K562 (cell line): ENCODE data around the gene SUFU. TPM values are rescaled to one million over a fixed set of nuclear protein-coding genes. Genes with fewer than 3 reads are reported as not detected.

Experiments
- ATAC-seq: fragments of 200-7000 bp; cut with Tn5 transposase; 3 replicates; pipeline ENCODE4 v1.9.1; 2020; ENCODE audit warnings: moderate library complexity
- BruUV-seq: library from RNA; stranded (reverse); fragments of 400-500 nt; replicated peaks from 2 replicates; lab custom pipeline; 2021; lab: Mats Ljungman, UMichigan
- CTCF ChIA-PET: fragments of 300-600 bp; formaldehyde crosslinking; extraction: SDS; loops from one replicate; lab custom pipeline; 2021; ENCODE audit warnings: low intra/inter-chr PET ratio; lab: Yijun Ruan, JAX
- POLR2A ChIA-PET: fragments of 300-600, 350-650 bp; sonication (Branson Sonifier 250); formaldehyde crosslinking; extraction: SDS; loops from one replicate; lab custom pipeline; 2021; ENCODE audit warnings: antibody characterized with exemption, inconsistent platforms; lab: Yijun Ruan, JAX
- DNase-seq, 4 experiments: peaks; one replicate each; pipeline versions ENCODE4 v3.0.0 to v3.0.0-alpha.2; 2011 to 2018; ENCODE audit warnings: low spot score in 3 of 4, mixed read lengths in 3 of 4; ENCODE audit errors: extremely low read depth in 1 of 4
- FAIRE-seq: peaks from 2 replicates; lab custom pipeline; 2011; peaks lifted over from hg19 to GRCh38; lab: Jason Lieb, UNC
- H2AFZ ChIP-seq: 2 replicates; pipeline ENCODE4 v1.6.0; 2011; ENCODE audit warnings: low read depth, low read length, control low read depth, inconsistent platforms
- H3K27ac ChIP-seq: fragments of 200-600 bp; 3 replicates; pipeline ENCODE4 v1.8.0; 2011; ENCODE audit warnings: low read depth, mild to moderate bottlenecking, control low read depth, inconsistent platforms, low read length, moderate library complexity, mixed read lengths; ENCODE audit errors: extremely low read depth
- H3K27me3 ChIP-seq, 2 experiments: fragments of 300-600 bp in 1 of 2; 2 replicates in 1 of 2; 3 replicates in 1 of 2; pipeline versions ENCODE4 v1.6.0 to v1.8.0; 2011; ENCODE audit warnings: inconsistent platforms in 2 of 2, low read length in 2 of 2, mild to moderate bottlenecking in 1 of 2, mixed read lengths in 1 of 2, moderate library complexity in 1 of 2; ENCODE audit not compliant: control insufficient read depth in 2 of 2, insufficient read depth in 2 of 2
- H3K36me3 ChIP-seq: fragments of 300-600 bp; 3 replicates; pipeline ENCODE4 v1.8.0; 2011; ENCODE audit warnings: mild to moderate bottlenecking, low read length, inconsistent platforms; ENCODE audit not compliant: control insufficient read depth, insufficient read depth
- H3K4me1 ChIP-seq, 2 experiments: fragments of 200-600 bp in 1 of 2; replicated peaks in 1 of 2; 2 replicates in 1 of 2; 3 replicates in 1 of 2; pipeline versions ENCODE4 v1.5.1 to v1.8.0; 2011; ENCODE audit warnings: inconsistent platforms in 2 of 2, low read length in 2 of 2, mild to moderate bottlenecking in 1 of 2, mixed read lengths in 1 of 2, moderate library complexity in 1 of 2; ENCODE audit not compliant: control insufficient read depth in 2 of 2, insufficient read depth in 2 of 2
- H3K4me2 ChIP-seq: 2 replicates; pipeline ENCODE4 v1.6.1; 2011; ENCODE audit warnings: low read length, control low read depth, inconsistent platforms, mixed read lengths; ENCODE audit not compliant: insufficient read depth
- H3K4me3 ChIP-seq: fragments of 200-600 bp; sonication (generic), shearing (Covaris generic); 2 replicates; pipeline ENCODE4 v1.5.1; 2016; ENCODE audit warnings: control low read depth, inconsistent platforms
- H3K79me2 ChIP-seq: fragments of 200-600 bp; 3 replicates; pipeline ENCODE4 v1.8.0; 2011; ENCODE audit warnings: low read length, inconsistent platforms; ENCODE audit not compliant: control insufficient read depth, insufficient read depth
- H3K9ac ChIP-seq, 2 experiments: 2 replicates each; pipeline versions ENCODE4 v1.6.0 to v1.6.1; 2011; ENCODE audit warnings: low read depth in 2 of 2, low read length in 2 of 2, control low read depth in 1 of 2, inconsistent platforms in 1 of 2, mild to moderate bottlenecking in 1 of 2, mixed read lengths in 1 of 2; ENCODE audit not compliant: insufficient read depth in 1 of 2
- H3K9me1 ChIP-seq: one replicate; pipeline ENCODE4 v1.6.0; 2011; ENCODE audit warnings: inconsistent platforms, mild to moderate bottlenecking, low read length, moderate library complexity; ENCODE audit not compliant: control insufficient read depth, insufficient read depth
- H3K9me3 ChIP-seq: replicated peaks from 2 replicates; pipeline ENCODE4 v1.5.1; 2011; ENCODE audit warnings: low read depth, low read length, inconsistent platforms; ENCODE audit not compliant: control insufficient read depth, insufficient read depth
- H4K20me1 ChIP-seq: replicated peaks from 2 replicates; pipeline ENCODE4 v1.6.1; 2011; ENCODE audit warnings: low read length, inconsistent platforms, mixed read lengths; ENCODE audit not compliant: control insufficient read depth, insufficient read depth
- AFF1 ChIP-seq, 2 experiments: fragments of 450-650 bp; IDR thresholded peaks; 2 replicates each; pipeline ENCODE4 v1.6.1; 2018; ENCODE audit warnings: mild to moderate bottlenecking in 2 of 2, low read depth in 1 of 2; ENCODE audit not compliant: partially characterized antibody in 2 of 2
- DDX20 ChIP-seq: fragments of 450-650 bp; IDR thresholded peaks from 2 replicates; pipeline ENCODE4 v1.6.1; 2016; ENCODE audit warnings: missing genetic modification characterization, low read depth, mild to moderate bottlenecking, missing compliant biosample characterization, moderate library complexity
- HMBOX1 ChIP-seq: sonication (generic); IDR thresholded peaks from 2 replicates; pipeline ENCODE4 v1.6.1; 2016
- LEF1 ChIP-seq: fragments of 450-650 bp; IDR thresholded peaks from 2 replicates; pipeline ENCODE4 v1.6.1; 2016; ENCODE audit warnings: mild to moderate bottlenecking
- MAFF ChIP-seq: IDR thresholded peaks from 2 replicates; pipeline ENCODE4 v1.6.1; 2012; ENCODE audit warnings: low read length, improper control_type of control experiment
- MCM7 ChIP-seq, 2 experiments: fragments of 450-650 bp; IDR thresholded peaks; 2 replicates each; pipeline ENCODE4 v1.6.1; 2016 to 2018
- MIER1 ChIP-seq: fragments of 450-650 bp; IDR thresholded peaks from 2 replicates; pipeline ENCODE4 v1.6.1; 2016; ENCODE audit warnings: antibody characterized with exemption, mild to moderate bottlenecking, low read depth
- NBN ChIP-seq: fragments of 450-650 bp; IDR thresholded peaks from 2 replicates; pipeline ENCODE4 v1.6.1; 2016; ENCODE audit warnings: low read depth, mild to moderate bottlenecking
- NFXL1 ChIP-seq: fragments of 450-650 bp; formaldehyde crosslinking; IDR thresholded peaks from 2 replicates; pipeline ENCODE4 v1.4.0; 2021; ENCODE audit warnings: mild to moderate bottlenecking
- RUNX1 ChIP-seq: sonication (generic); IDR thresholded peaks from 2 replicates; pipeline ENCODE4 v1.6.1; 2016; ENCODE audit warnings: antibody characterized with exemption, low read depth
- SIX5 ChIP-seq, 2 experiments: IDR thresholded peaks; 2 replicates each; pipeline ENCODE4 v1.6.1; 2011; ENCODE audit warnings: low read length in 2 of 2, borderline replicate concordance in 1 of 2, low read depth in 1 of 2, mild to moderate bottlenecking in 1 of 2, moderate library complexity in 1 of 2; ENCODE audit not compliant: insufficient read depth in 1 of 2
- SMARCB1 ChIP-seq: IDR thresholded peaks from 2 replicates; pipeline ENCODE4 v1.6.1; 2011; ENCODE audit warnings: improper control_type of control experiment, low read depth; ENCODE audit not compliant: insufficient read length
- SMC3 ChIP-seq: conservative IDR thresholded peaks from 2 replicates; pipeline ENCODE4 v1.6.1; 2011; ENCODE audit warnings: low read depth, low read length, improper control_type of control experiment; ENCODE audit not compliant: insufficient read depth
- ZNF124 ChIP-seq: sonication (generic); formaldehyde crosslinking; IDR thresholded peaks from 2 replicates; pipeline ENCODE4 v1.8.1; 2022; ENCODE audit warnings: missing genetic modification reagents
- ZNF217 ChIP-seq: sonication (generic); formaldehyde crosslinking; IDR thresholded peaks from 2 replicates; pipeline ENCODE4 v1.8.0; 2022; ENCODE audit warnings: mild to moderate bottlenecking, missing genetic modification reagents
- ZNF445 ChIP-seq: fragments of 250-450 bp; sonication (Bioruptor Pico); IDR thresholded peaks from 2 replicates; pipeline ENCODE4 v1.4.0; 2020; ENCODE audit warnings: low read depth, mild to moderate bottlenecking, moderate library complexity
- WGBS: fragments of 100-300 bp; shearing (Covaris generic); methylation state at CpG from one replicate; pipeline ENCODE4 v1.1.6; 2016; ENCODE audit warnings: low coverage, mixed read lengths; ENCODE audit not compliant: insufficient coverage; ENCODE audit errors: missing lambda C conversion rate; 5-methylcytosine and 5-hydroxymethylcytosine counted together
- in situ Hi-C: fragments of 300-500 bp; cut with MboI; formaldehyde crosslinking; loops from 4 replicates; pipeline ENCODE4 v1.15.0; 2018; ENCODE audit warnings: inconsistent platforms, mixed read lengths
- intact Hi-C: fragments of 100-400 bp; cut with micrococcal nuclease; formaldehyde crosslinking; loops from 2 replicates; pipeline ENCODE4 v1.14.2; 2022
- polyA plus RNA-seq, 8 experiments: library from polyadenylated mRNA; depleted of rRNA in 4 of 8; stranded (reverse) in 5 of 8; unstranded in 3 of 8; fragments of >200 nt; fragmentation: Nextera tagmentation in 2 of 8; fragmentation: Illumina TruSeq in 1 of 8; extraction: Ambion mirVana in 2 of 8; extraction: Trizol in 1 of 8; gene quantifications; 2 replicates each; pipeline versions ENCODE4 v1.2.1 to v1.2.3, GENCODE V29; 2011 to 2014; ENCODE audit warnings: inconsistent platforms in 1 of 8, missing spikeins in 1 of 8
- total RNA-seq, 7 experiments: library from RNA; depleted of rRNA in 6 of 7; stranded (reverse); fragments of >200 nt in 6 of 7; fragmentation: Illumina TruSeq in 2 of 7; extraction: Trizol in 2 of 7; gene quantifications; 2 replicates each; pipeline versions ENCODE4 v1.2.1 to v1.2.3, GENCODE V29; 2011 to 2021; ENCODE audit warnings: low replicate concordance in 1 of 7

Gene SUFU
- total and polyA plus RNA-seq, 9 of the 15 experiments (the other 6 are each of a cell fraction or from before 2014, with no cell fraction given) = 0.59 to 6.3 (median 0.82) TPM

GRCh38 chr10:102611514-102612087 is 107.8 kb downstream of the SUFU start:
- intact Hi-C loops = no loop called here
- Histone ChIP-seq H3K9me1 (peaks cover 2% of the 10 kb centered on the region), H3K4me2 (no peak overlapping the region), H3K4me1 (peaks cover 0 to 21% of the 10 kb centered on the region in 2 experiments; a peak in 4 of 5 replicates), H3K9me3 (no peaks in the 10 kb centered on the region), H3K79me2 (no peaks in the 10 kb centered on the region), H2AFZ (no peak overlapping the region), H3K4me3 (no peak overlapping the region), H3K27me3 (no peaks in the 10 kb centered on the region), H3K27ac (no peak overlapping the region), H3K36me3 (peaks cover 3% of the 10 kb centered on the region; the same call in 1 of the 3 replicates), H4K20me1 (no peaks in the 10 kb centered on the region), H3K9ac (no peak overlapping the region)
- no TSS peak for BruUV-seq
- ChIA-PET POLR2A (interaction anchor here (0.6 to 2.5 kb wide), 4 partner anchors 10 to 437 kb away, joined by 3 to 10 read pairs (median 5); no protein-coding TSS in a partner anchor), CTCF (no interaction called here)
- in situ Hi-C loops = loop anchor here (25.0 kb wide), 1 partner anchor 774 kb away; the partner anchor contains the start of gene KCNIP2
- 72% methylated on average over 4 of the region's 4 CpGs for WGBS
- FAIRE-seq (no peak), DNase-seq (no peak), ATAC-seq (no peak)
- TF ChIP-seq HMBOX1 = no peak
- no peak for TF ChIP-seq SMARCB1
- TF ChIP-seq SIX5 (IDR thresholded peaks at IDR 0.05; ENCODE audit: borderline replicate concordance in 1 of 2, insufficient read depth in 1 of 2, low read depth in 1 of 2, low read length in 2 of 2) = no peak
- no peak for TF ChIP-seq MIER1
- TF ChIP-seq NBN = no peak
- no peak for TF ChIP-seq ZNF217 (CRISPR knock-in tag)
- TF ChIP-seq MAFF = no peak
- TF ChIP-seq LEF1 = no peak
- no peak for TF ChIP-seq MCM7 (IDR thresholded peaks at IDR 0.05)
- TF ChIP-seq AFF1 (IDR thresholded peaks at IDR 0.05; ENCODE audit: low read depth in 1 of 2, partially characterized antibody in 2 of 2) = no peak
- TF ChIP-seq ZNF124 (CRISPR knock-in tag) = no peak
- no peak for TF ChIP-seq RUNX1
- no peak for TF ChIP-seq NFXL1 (CRISPR knock-in tag)
- no peak for TF ChIP-seq ZNF445 (CRISPR knock-in tag)
- no peak for TF ChIP-seq SMC3
- no peak for TF ChIP-seq DDX20 (tag)
